ENCODE results near the gene PRAC2. TPM values are rescaled to one million over a fixed set of nuclear protein-coding genes. Genes with fewer than 3 reads are reported as not detected.

Gene PRAC2
- total RNA-seq, 1 donor from 2014 or later, result not detected

DNA sequence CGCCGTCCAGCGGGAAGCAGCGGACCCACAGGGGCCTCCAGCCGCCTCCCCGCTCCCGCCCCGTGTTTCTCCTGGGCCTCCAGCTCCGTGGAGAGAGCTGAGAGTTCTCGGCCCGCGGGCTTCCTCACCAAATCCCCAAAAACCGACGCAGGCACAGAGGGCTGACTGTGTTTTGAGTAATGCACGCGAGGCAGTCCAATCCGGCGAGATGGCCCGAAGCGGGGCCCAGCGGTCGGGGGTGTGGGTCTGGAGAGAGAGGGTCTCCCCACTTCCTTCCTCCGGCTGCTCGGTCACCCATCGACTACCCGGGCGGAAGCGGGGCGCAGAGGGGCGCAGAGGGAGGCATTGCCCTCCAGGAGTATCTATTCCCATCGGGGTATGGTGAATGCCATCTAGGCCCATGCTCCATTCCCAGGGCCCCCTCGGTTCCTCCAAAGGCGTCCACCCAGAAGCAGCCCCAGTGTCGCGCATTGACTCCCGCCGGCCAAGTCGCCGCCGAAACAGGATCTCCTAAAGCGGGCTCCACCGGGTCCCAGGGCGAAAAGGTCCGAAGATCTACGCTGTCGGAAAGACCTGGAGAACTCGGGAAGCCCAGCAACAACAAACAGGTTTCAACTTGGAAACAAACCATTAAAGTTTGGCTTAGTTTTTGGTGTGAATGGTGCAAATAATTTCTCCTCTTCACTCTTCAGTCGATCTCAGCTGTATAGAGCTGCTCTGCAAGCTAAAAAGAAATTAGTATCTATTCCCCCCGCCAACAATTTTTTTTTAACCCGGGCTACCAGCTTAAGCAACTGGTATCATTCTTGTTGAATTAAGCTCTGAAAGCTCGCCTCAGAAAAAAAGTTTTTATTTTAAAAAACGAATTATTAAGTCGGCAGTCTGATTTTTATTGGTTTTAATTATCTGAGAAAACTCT lies 24.7 kb downstream of the PRAC2 start:
- H3K9me3 Mint-ChIP-seq, result no peaks in the 10 kb centered on the region
- H3K27me3 Mint-ChIP-seq (ENCODE audit: low read depth), result peaks cover 86% of the 10 kb centered on the region
- no peaks in the 10 kb centered on the region for H3K4me1 Mint-ChIP-seq (ENCODE audit: low read depth)
- intact Hi-C loops (cut with micrococcal nuclease), result no loop called here
- H3K36me3 Mint-ChIP-seq (ENCODE audit: low read depth), result no peaks in the 10 kb centered on the region
- H3K4me3 Mint-ChIP-seq (ENCODE audit: low read depth), result no peak overlapping the region
- H3K27ac Mint-ChIP-seq, result no peak overlapping the region
- DNase-seq (ENCODE audit: low spot score), result no peak

DNA sequence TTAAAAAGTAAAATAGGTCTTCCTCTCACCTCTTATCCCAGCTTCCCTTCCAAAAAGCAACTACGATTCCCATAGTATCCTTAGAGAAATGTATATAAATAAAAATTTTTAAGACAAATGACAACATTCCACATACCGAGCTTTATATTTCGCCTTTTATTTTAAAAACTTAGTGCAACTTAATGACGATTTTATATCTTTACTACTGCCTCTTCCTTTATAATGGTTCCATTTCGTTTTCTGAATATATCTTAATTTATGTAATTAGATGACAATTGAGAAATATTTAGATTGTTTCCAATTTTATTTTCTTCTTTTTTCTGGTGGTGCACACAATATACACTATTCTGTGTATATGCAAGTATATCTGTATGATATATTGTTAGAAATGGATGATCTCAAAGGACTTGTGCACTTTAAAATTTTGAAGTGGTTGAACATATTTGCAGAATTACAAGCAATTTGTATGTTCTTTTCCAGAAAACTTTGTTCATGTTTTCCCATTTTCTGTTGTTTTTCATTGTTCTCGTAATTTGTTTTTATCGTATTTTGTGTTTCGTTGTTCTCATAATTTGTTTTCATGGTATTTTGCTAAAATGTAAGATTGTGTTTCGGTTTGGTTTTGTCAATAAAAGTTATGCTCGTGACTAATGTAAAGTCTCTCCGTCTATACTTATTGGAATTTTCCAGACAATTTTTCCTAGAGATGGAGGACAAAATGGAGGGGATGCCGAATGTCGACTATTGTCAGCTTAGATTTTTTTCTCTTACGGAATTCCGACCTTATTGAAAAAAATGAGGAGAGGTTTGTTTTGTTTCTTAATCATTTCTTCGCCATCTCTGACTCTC lies 26.0 kb downstream of the PRAC2 start:
- no peaks in the 10 kb centered on the region for H3K36me3 Mint-ChIP-seq (ENCODE audit: low read depth)
- H3K4me3 Mint-ChIP-seq (ENCODE audit: low read depth), result no peak overlapping the region
- no peaks in the 10 kb centered on the region for H3K9me3 Mint-ChIP-seq
- H3K4me1 Mint-ChIP-seq (ENCODE audit: low read depth), result no peaks in the 10 kb centered on the region
- intact Hi-C loops (cut with micrococcal nuclease), result loop anchor here (1.0 kb wide), 1 partner anchor 25 kb away; no protein-coding TSS in a partner anchor
- no peak for DNase-seq (ENCODE audit: low spot score)
- H3K27ac Mint-ChIP-seq, result no peak overlapping the region
- H3K27me3 Mint-ChIP-seq (ENCODE audit: low read depth), result peaks cover 86% of the 10 kb centered on the region

DNA sequence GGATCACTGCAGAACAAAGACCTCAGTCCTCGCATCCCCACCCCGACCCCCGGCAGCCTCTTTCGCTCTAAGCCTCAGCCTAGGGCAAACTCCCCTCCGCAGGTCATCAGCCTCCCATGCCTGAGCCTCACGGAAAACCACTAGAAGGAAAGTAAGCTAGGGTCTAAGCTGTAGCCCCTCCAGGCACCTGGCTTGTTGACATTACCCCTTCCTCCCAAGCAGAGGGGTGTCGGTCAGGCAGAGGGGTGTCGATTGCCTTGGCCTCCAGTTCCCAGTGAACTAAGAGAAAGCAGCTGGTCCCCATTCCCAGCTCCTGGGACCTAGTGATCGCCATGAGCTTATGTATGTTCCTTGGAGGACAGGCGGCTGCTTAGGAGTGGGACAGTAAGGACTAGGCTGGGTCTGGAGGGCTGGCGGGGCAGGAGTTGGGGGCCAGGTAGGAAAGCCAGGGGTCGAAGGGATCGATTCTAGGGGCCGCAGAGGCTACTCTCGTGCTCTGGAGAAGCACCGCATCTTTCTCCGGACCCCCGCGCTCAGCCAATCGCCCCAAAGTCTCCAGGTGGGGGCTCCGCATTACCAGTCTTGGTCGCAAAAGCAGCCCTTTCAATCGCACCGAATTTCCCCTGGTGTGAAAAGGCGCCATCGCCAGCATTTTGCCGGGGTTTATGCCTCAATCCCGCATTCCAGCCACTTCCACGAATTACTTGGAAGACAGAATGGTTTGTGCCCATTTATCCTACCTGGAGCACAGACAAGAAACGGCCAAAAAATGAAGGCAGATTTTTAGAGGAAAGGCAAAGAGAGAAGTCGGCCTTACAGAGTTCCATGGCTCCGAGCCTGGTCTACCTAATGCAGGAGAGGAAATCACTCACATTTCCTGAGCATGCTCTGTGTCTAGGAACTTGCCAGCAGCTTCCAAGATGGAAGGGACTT lies 26.9 kb downstream of the PRAC2 start:
- H3K9me3 Mint-ChIP-seq, result no peaks in the 10 kb centered on the region
- intact Hi-C loops (cut with micrococcal nuclease), result loop anchor here (1.0 to 5.0 kb wide), 3 partner anchors 26 to 247 kb away; partner anchors contain the start of gene IGF2BP1
- no peaks in the 10 kb centered on the region for H3K4me1 Mint-ChIP-seq (ENCODE audit: low read depth)
- DNase-seq (ENCODE audit: low spot score), result no peak
- peaks cover 87% of the 10 kb centered on the region for H3K27me3 Mint-ChIP-seq (ENCODE audit: low read depth)
- H3K4me3 Mint-ChIP-seq (ENCODE audit: low read depth), result no peak overlapping the region
- no peak overlapping the region for H3K27ac Mint-ChIP-seq
- no peaks in the 10 kb centered on the region for H3K36me3 Mint-ChIP-seq (ENCODE audit: low read depth)

DNA sequence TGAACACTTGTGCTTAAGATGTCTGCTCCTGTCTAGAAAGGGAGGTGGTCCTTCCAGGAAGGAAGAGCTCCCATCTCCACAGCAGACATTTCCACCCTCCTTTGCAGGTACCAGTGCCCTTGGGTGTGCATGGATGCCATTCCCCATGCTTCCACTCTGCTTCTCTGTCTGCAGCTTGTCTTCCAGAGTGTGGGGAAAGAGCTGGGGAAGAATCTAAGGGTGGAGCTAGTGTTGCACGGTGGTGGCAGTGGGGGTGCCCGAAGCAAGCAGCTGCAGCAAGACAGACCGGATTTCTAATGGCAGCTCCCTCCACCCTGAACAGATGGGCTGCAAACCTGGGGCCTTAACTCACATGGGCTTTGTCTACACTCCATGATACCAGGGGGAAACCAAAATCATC lies 28.2 kb downstream of the PRAC2 start:
- H3K9me3 Mint-ChIP-seq, result no peaks in the 10 kb centered on the region

DNA sequence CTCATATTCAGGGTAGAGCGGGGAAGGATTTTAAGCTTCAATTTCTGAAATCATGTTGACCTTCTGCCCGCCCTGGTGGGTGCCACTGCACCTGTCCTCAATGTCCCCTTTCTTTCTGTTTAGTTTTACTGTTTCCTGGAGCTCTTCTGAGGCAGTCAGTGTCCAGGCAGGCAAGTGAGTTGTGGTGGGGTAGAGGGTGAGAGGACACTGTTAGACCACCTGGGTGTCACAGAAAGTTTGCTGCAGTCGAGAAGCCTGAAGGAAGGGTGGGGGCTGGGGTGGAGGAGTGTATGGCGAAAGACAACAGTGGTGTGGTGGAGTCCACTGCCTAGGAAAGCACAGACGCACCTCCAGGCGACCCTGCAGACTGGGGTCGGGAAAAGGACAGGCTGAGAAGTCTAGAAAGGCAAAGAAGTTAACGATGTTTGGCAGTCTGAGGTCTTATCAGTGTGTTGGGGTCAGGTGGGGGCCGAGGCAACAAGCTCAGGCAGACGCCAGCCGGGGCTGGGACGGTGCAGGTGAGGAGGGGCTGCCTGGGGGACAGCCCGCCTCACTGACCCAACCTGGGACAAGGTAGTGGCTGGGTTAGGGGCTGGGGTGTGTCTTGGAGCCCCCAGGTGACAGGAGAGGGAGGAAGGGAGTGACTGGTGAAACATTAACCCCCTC lies 28.9 kb downstream of the PRAC2 start:
- Mint-ChIP-seq H3K9me3 (no peaks in the 10 kb centered on the region), H3K36me3 (ENCODE audit: low read depth) (no peaks in the 10 kb centered on the region)
- intact Hi-C loops (cut with micrococcal nuclease), result loop anchor here (2.0 to 5.0 kb wide), 2 partner anchors 139 to 245 kb away; partner anchors contain the start of gene IGF2BP1

More for the DNA sequence above, 28.2 kb downstream of the PRAC2 start:
- DNase-seq (ENCODE audit: low spot score), result no peak
- Mint-ChIP-seq H3K4me1 (ENCODE audit: low read depth) (no peaks in the 10 kb centered on the region), H3K4me3 (ENCODE audit: low read depth) (no peak overlapping the region), H3K27me3 (ENCODE audit: low read depth) (peaks cover 86% of the 10 kb centered on the region), H3K36me3 (ENCODE audit: low read depth) (no peaks in the 10 kb centered on the region), H3K27ac (no peak overlapping the region)
- intact Hi-C loops (cut with micrococcal nuclease), result loop anchor here (2.0 to 5.0 kb wide), 2 partner anchors 138 to 246 kb away; partner anchors contain the start of gene IGF2BP1

DNA sequence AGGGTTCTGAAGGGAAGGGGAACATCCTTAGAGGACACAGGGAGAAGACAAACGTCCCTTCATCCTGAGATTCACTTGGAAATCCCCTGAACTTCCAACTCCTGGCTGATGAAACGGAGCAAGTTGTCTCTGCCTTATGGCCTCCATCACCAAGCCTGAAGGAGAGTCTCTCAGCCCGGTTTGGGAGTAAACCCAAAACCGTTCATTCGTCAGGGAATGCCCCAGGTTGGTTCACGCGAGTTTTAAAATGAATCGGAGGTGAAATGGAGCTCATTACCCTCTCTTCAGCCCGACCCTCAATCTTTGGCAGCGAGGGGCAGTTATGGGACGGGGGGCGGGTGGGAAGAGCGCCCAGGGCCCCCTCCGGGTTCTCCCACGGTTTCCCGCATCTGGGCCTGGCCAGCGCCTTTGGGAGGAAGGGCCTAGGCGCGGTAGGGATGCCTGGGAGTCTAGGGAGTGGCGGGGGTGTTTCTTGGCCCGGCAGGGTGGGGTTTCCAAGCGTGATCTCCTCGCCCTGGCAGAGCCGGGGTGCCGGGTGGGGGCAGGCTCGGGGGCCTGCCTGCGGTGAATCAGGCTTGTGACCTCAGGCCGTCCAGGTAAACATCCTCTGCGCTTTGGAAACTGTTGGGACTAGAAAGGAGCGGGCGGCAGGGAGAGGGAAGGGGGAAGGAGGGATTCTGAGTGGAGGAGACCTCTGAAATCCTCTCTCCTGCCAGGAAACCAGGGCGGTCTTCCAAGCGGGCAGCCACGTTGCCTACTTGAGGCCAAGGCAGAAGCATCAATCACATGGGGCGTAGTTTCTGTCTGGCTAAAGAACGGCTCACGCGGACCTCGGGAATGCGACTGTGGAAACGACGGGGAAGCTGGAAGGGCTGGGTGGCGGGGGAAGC lies 29.7 kb downstream of the PRAC2 start:
- Mint-ChIP-seq H3K4me1 (ENCODE audit: low read depth) (no peaks in the 10 kb centered on the region), H3K27ac (no peak overlapping the region), H3K27me3 (ENCODE audit: low read depth) (peaks cover 85% of the 10 kb centered on the region), H3K4me3 (ENCODE audit: low read depth) (no peak overlapping the region), H3K9me3 (no peaks in the 10 kb centered on the region), H3K36me3 (ENCODE audit: low read depth) (no peaks in the 10 kb centered on the region)
- DNase-seq (ENCODE audit: low spot score), result no peak
- intact Hi-C loops (cut with micrococcal nuclease), result loop anchor here (5.0 kb wide), 1 partner anchor 245 kb away; the partner anchor contains the start of gene IGF2BP1

More for the DNA sequence above, 28.9 kb downstream of the PRAC2 start:
- DNase-seq (ENCODE audit: low spot score), result no peak
- peaks cover 84% of the 10 kb centered on the region for H3K27me3 Mint-ChIP-seq (ENCODE audit: low read depth)
- H3K4me1 Mint-ChIP-seq (ENCODE audit: low read depth), result no peaks in the 10 kb centered on the region
- H3K4me3 Mint-ChIP-seq (ENCODE audit: low read depth), result no peak overlapping the region
- H3K27ac Mint-ChIP-seq, result no peak overlapping the region

DNA sequence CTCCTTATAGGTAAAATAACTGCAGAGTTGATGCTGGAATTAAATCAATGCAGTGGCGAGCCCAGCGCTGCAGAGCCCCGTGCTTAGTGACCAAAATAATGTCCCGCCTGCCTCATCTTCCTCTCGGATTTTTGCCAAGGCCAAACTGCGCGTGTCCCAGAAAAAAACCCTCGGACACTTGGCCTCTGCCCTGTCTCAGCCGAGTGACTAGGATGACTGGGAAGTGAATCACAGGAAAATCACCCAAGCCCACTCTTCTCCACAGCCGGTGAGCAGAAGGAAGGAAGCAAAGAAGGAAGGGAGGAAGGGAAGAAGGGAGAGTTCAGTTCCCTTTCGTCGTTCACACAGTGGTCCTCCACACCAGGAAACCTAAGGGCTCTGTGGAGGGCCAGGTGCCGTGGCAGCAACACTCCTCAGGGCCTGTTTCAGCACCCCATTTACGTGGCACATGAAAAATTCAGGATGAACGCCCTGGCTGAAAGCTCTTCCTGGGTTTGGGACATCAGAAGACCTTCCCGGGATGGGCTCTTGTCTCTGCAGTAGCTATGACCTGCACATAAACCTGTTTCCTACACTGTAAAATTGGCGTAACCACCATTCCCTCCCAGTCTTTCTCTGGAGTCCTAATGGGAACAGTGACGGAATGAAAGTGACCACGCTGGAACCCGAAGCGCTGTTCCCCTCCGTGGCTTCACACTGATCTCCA lies 31.0 kb downstream of the PRAC2 start:
- H3K4me3 Mint-ChIP-seq (ENCODE audit: low read depth), result no peak overlapping the region
- H3K4me1 Mint-ChIP-seq (ENCODE audit: low read depth), result no peaks in the 10 kb centered on the region
- no peaks in the 10 kb centered on the region for H3K36me3 Mint-ChIP-seq (ENCODE audit: low read depth)
- peaks cover 83% of the 10 kb centered on the region for H3K27me3 Mint-ChIP-seq (ENCODE audit: low read depth)
- H3K27ac Mint-ChIP-seq, result no peak overlapping the region
- H3K9me3 Mint-ChIP-seq, result no peaks in the 10 kb centered on the region
- intact Hi-C loops (cut with micrococcal nuclease), result loop anchor here (5.0 kb wide), 1 partner anchor 243 kb away; the partner anchor contains the start of gene IGF2BP1
- no peak for DNase-seq (ENCODE audit: low spot score)

DNA sequence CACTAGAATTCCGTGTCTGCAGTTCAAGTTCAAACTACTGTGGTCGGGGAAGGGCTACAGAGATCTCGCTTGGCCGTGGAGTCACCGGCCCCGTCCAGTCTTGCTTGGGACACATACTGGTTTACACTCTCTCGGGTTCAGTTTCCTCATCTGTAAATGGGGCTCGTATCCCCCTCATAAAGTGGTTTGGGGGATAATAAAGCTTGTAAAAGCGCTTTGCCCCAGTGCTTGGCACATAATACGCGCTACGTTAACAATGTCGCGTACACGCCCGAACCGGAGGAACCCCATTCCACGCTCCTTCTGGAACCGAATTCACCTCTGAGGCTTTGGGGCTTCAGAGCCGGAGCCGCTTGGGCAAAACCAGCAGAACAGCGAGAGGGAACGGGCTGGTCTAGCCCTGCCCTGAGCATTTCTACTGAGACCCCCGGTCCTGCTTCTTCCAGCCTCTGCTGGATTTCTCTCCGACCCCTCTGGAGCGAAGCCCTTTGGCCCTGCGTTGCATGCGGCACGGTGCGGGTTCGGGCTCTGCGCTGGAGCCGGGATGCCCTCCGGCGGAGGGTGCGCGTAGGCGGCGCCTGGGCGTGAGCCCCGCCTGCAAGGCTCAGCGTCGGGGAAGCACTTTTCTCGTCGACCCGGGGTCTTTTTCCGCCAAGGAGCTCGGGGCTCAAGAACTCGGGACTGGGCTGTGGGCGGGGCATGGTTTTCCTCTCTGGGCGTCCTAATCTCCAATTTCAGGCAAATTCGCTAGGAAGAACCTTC lies 31.7 kb downstream of the PRAC2 start:
- Mint-ChIP-seq H3K9me3 (no peaks in the 10 kb centered on the region), H3K36me3 (ENCODE audit: low read depth) (no peaks in the 10 kb centered on the region), H3K27ac (no peak overlapping the region), H3K4me3 (ENCODE audit: low read depth) (no peak overlapping the region), H3K4me1 (ENCODE audit: low read depth) (no peaks in the 10 kb centered on the region), H3K27me3 (ENCODE audit: low read depth) (peaks cover 82% of the 10 kb centered on the region)
- DNase-seq (ENCODE audit: low spot score), result no peak
- intact Hi-C loops (cut with micrococcal nuclease), result loop anchor here (5.0 kb wide), 1 partner anchor 243 kb away; the partner anchor contains the start of gene IGF2BP1

DNA sequence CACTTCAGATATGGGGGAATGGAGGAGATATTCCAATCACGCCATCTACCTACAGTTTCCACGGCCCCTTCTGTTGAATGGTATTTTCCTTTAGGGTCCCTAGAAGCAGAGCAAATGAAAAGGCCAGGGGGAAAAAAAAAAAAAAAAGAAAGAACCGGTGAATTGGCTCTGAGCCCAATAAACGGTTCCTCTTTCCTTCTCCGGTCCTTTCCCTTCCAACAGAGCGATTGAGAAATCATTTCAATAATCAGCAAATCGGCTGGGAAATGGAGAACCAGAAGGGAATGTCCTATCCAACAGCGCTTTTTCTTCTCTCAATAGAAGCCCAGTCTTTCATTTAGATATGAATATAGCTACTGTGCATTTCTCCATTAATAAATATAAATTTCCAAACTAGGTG lies 32.4 kb downstream of the PRAC2 start:
- intact Hi-C loops (cut with micrococcal nuclease), result no loop called here
- no peak for DNase-seq (ENCODE audit: low spot score)
- H3K36me3 Mint-ChIP-seq (ENCODE audit: low read depth), result no peaks in the 10 kb centered on the region
- H3K9me3 Mint-ChIP-seq, result no peaks in the 10 kb centered on the region
- no peak overlapping the region for H3K27ac Mint-ChIP-seq
- no peaks in the 10 kb centered on the region for H3K4me1 Mint-ChIP-seq (ENCODE audit: low read depth)
- no peak overlapping the region for H3K4me3 Mint-ChIP-seq (ENCODE audit: low read depth)
- peaks cover 77% of the 10 kb centered on the region for H3K27me3 Mint-ChIP-seq (ENCODE audit: low read depth)

DNA sequence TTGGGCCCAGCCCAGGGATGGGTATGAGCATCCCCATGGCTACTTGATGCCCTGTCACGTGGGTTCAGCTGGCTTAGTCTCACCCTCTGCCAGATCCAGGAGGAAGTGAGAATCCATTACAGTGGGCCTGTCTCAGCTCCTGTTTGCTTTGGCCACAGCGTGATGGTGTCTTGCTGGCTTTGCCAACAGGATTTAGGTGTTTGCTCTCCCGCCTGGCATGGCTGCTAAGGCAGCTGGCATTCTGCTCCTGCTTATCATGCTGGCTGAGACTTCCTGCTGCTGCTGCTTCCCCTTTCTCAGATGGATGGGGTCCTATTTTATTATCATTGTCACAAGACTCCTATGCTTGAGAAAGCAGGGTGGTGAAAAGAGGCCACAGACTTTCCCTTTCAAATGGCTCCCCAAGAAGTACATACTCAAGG lies 33.9 kb downstream of the PRAC2 start:
- no peaks in the 10 kb centered on the region for H3K36me3 Mint-ChIP-seq (ENCODE audit: low read depth)
- no peaks in the 10 kb centered on the region for H3K9me3 Mint-ChIP-seq
- no peak overlapping the region for H3K27ac Mint-ChIP-seq
- no peaks in the 10 kb centered on the region for H3K4me1 Mint-ChIP-seq (ENCODE audit: low read depth)
- no peak for DNase-seq (ENCODE audit: low spot score)
- intact Hi-C loops (cut with micrococcal nuclease), result no loop called here
- H3K4me3 Mint-ChIP-seq (ENCODE audit: low read depth), result no peak overlapping the region
- peaks cover 75% of the 10 kb centered on the region for H3K27me3 Mint-ChIP-seq (ENCODE audit: low read depth)
